Panc1 (cell line): Measurements from ENCODE around the gene FAM107B. TPM values are rescaled to one million over a fixed set of nuclear protein-coding genes. Genes with fewer than 3 reads are reported as not detected.

Source experiments
- ATAC-seq: fragments of 200-7000 bp; cut with Tn5 transposase; 2 replicates; pipeline ENCODE4 v1.9.1; 2020; ENCODE audit warnings: mild to moderate bottlenecking, moderate library complexity
- BruUV-seq: library from RNA; stranded (reverse); fragments of 400-500 nt; replicated peaks from 2 replicates; lab custom pipeline; 2021; lab: Mats Ljungman, UMichigan
- CTCF ChIA-PET: fragments of 300-600 bp; sonication (Branson Sonifier 250); formaldehyde crosslinking; loops from one replicate; lab custom pipeline; 2022; ENCODE audit warnings: antibody characterized with exemption; lab: Charles Lee
- POLR2A ChIA-PET: fragments of 300-600 bp; sonication (Branson Sonifier 250); formaldehyde crosslinking; loops from one replicate; lab custom pipeline; 2022; ENCODE audit warnings: antibody characterized with exemption; lab: Charles Lee
- DNase-seq: peaks from one replicate; pipeline ENCODE4 v3.0.0-alpha.2; 2010; ENCODE audit warnings: low read depth, low spot score
- H3K27ac ChIP-seq: 2 replicates; pipeline ENCODE4 v1.5.1; 2011; ENCODE audit warnings: mild to moderate bottlenecking, low read length, inconsistent platforms
- H3K27me3 ChIP-seq: fragments of 200-500 bp; sonication (Bioruptor generic); 2 replicates; pipeline ENCODE4 v1.6.0; 2014; ENCODE audit warnings: low read length, inconsistent platforms; ENCODE audit not compliant: control insufficient read depth, insufficient read depth
- H3K36me3 ChIP-seq: fragments of 200-500 bp; sonication (Bioruptor generic); 2 replicates; pipeline ENCODE4 v1.5.1; 2014; ENCODE audit warnings: inconsistent platforms, mild to moderate bottlenecking, low read length, moderate library complexity; ENCODE audit not compliant: control insufficient read depth, insufficient read depth
- H3K4me1 ChIP-seq: 2 replicates; pipeline ENCODE4 v1.5.1; 2011; ENCODE audit warnings: inconsistent platforms, mild to moderate bottlenecking, low read length, moderate library complexity; ENCODE audit not compliant: control insufficient read depth, insufficient read depth
- H3K4me3 ChIP-seq, 2 experiments: 2 replicates each; pipeline ENCODE4 v1.5.1; 2011 to 2012; ENCODE audit warnings: low read depth in 2 of 2, low read length in 2 of 2, mild to moderate bottlenecking in 2 of 2, inconsistent platforms in 1 of 2, moderate library complexity in 1 of 2
- H3K9me3 ChIP-seq: fragments of 200-500 bp; sonication (Bioruptor generic); 2 replicates; pipeline ENCODE4 v1.5.1; 2014; ENCODE audit warnings: low read depth, mild to moderate bottlenecking, inconsistent platforms, low read length, moderate library complexity; ENCODE audit not compliant: control insufficient read depth, insufficient read depth
- CTCF ChIP-seq: fragments of 450-650 bp; IDR thresholded peaks from 2 replicates; pipeline ENCODE4 v1.5.1; 2017; ENCODE audit warnings: mild to moderate bottlenecking
- POLR2AphosphoS5 ChIP-seq: IDR thresholded peaks from 2 replicates; pipeline ENCODE4 v1.6.1; 2012; ENCODE audit warnings: mild to moderate bottlenecking, low read depth, low read length, moderate library complexity
- REST ChIP-seq, 2 experiments: IDR thresholded peaks; 2 replicates each; pipeline ENCODE4 v1.6.1; 2011 to 2012; ENCODE audit warnings: low read depth in 2 of 2, control low read depth in 1 of 2, low read length in 1 of 2, mild to moderate bottlenecking in 1 of 2, moderate library complexity in 1 of 2; ENCODE audit not compliant: insufficient read depth in 1 of 2
- SIN3A ChIP-seq: IDR thresholded peaks from 2 replicates; pipeline ENCODE4 v1.6.1; 2012; ENCODE audit warnings: low read depth, mild to moderate bottlenecking, low read length, moderate library complexity, borderline replicate concordance; ENCODE audit not compliant: insufficient read depth
- TCF7L2 ChIP-seq: IDR thresholded peaks from 2 replicates; pipeline ENCODE4 v1.6.1; 2011; ENCODE audit warnings: mild to moderate bottlenecking, low read depth, low read length, inconsistent platforms
- in situ Hi-C: cut with HindIII; loops from 2 replicates; pipeline ENCODE4 v1.10.0; 2016; ENCODE audit warnings: low sequenced_read_pairs, low pct_unique_long_range_greater_than_20kb
- intact Hi-C: fragments of 100-400 bp; cut with micrococcal nuclease; formaldehyde crosslinking; loops from one replicate; pipeline ENCODE4 v1.10.0; 2022; ENCODE audit not compliant: unreplicated experiment
- total RNA-seq: library from RNA; stranded (reverse); gene quantifications from one replicate; pipeline ENCODE4 v1.2.1, GENCODE V29; 2021; ENCODE audit not compliant: unreplicated experiment

FAM107B gene
- total RNA-seq, 1 experiment from 2014 or later, result 13.4 TPM

GRCh38 chr10:14543904-14544210 lies 230.8 kb downstream of the FAM107B start:
- ChIA-PET POLR2A (no interaction called here), CTCF (interaction anchor here (1.0 kb wide), 1 partner anchor 279 kb away, joined by 4 read pairs; no protein-coding TSS in a partner anchor)
- no peak overlapping the region for H3K27ac ChIP-seq
- H3K36me3 ChIP-seq, result no peaks in the 10 kb centered on the region
- intact Hi-C loops (no loop called here), in situ Hi-C loops (no loop called here)
- no TSS peak for BruUV-seq
- ATAC-seq (no peak), DNase-seq (no peak)
- H3K4me3 ChIP-seq, result no peak overlapping the region
- H3K9me3 ChIP-seq, result no peaks in the 10 kb centered on the region
- H3K27me3 ChIP-seq, result no peaks in the 10 kb centered on the region
- H3K4me1 ChIP-seq, result no peaks in the 10 kb centered on the region
- TF ChIP-seq REST (IDR thresholded peaks at IDR 0.05; ENCODE audit: insufficient read depth in 1 of 2, low read depth in 2 of 2, low read length in 1 of 2), result no peak
- no peak for TF ChIP-seq POLR2AphosphoS5
- no peak for TF ChIP-seq CTCF
- TF ChIP-seq SIN3A, result no peak
- TF ChIP-seq TCF7L2, result no peak

- H3K4me3 ChIP-seq, result no peak overlapping the region
- TF ChIP-seq CTCF, result peak; percentile 30; the same call in 1 of the 2 replicates
- no peak for TF ChIP-seq POLR2AphosphoS5
- ATAC-seq (no peak), DNase-seq (no peak)
- H3K27me3 ChIP-seq, result no peaks in the 10 kb centered on the region
- intact Hi-C loops (no loop called here), in situ Hi-C loops (no loop called here)
- H3K9me3 ChIP-seq, result no peaks in the 10 kb centered on the region
- no peak overlapping the region for H3K27ac ChIP-seq
- no TSS peak for BruUV-seq
- H3K4me1 ChIP-seq, result no peaks in the 10 kb centered on the region
- ChIA-PET CTCF (interaction anchor here (0.7 to 1.0 kb wide), 2 partner anchors 280 to 1384 kb away, joined by 3 to 4 read pairs; no protein-coding TSS in a partner anchor), POLR2A (no interaction called here)
- no peaks in the 10 kb centered on the region for H3K36me3 ChIP-seq
These were observed 231.4 kb downstream of the FAM107B start for GRCh38 chr10:14543046-14543903.
